ENCODE results near the gene SIAE.

DNA sequence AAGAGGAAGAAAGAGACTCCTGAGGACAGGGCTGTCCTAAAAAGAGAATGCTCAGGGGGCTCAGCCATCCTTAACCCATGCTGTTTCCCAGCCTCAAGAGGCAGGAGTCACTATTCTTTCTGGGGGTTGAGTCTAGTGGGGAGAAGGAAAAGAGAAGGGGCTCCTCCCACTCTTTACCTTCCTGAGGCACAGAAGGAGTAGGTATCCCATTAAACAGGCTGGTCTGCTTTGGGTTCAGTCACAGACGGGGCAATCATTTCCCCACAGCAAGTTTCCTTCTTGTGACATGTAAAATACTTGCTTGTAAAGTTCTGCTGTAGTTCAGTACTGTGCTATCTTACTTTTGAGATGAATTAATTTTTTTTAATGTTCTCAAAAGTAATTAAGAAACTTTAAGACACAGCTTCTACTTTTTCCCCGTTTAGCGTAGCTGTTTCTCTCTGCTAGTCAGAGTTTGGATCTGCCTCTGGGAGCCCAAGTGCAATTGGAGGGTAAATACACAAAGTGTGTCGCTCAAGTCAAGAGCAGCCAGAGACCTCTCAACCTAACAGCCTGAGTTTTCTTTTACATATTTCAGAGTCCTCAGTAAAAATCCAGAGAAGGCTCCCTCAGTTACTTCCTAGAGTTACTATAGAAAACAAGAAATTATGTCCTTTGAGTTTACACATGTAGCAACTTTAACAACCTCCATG lies 88.7 kb downstream of the SIAE start:
- TF ChIP-seq POLR2AphosphoS5 (IDR thresholded peaks at IDR 0.05): no peak
- TF ChIP-seq EP300 (IDR thresholded peaks at IDR 0.05): no peak
